D721Med (cell line): ENCODE measurements around the gene ANKRD66.

Experiments
- DNase-seq: peaks from one replicate; pipeline ENCODE4 v3.0.0; 2011; ENCODE audit warnings: low spot score; ENCODE audit not compliant: insufficient read length
- FAIRE-seq: peaks from 2 replicates; lab custom pipeline; 2011; peaks lifted over from hg19 to GRCh38; lab: Jason Lieb, UNC
- CTCF ChIP-seq: IDR thresholded peaks from 2 replicates; pipeline ENCODE4 v1.5.1; 2012; ENCODE audit warnings: mild to moderate bottlenecking, control low read depth; ENCODE audit not compliant: insufficient read depth; ENCODE audit errors: missing control alignments

Gene ANKRD66

GRCh38 chr6:46777476-46778346 is 31.0 kb downstream of the ANKRD66 start:
- FAIRE-seq (no peak), DNase-seq (no peak)
- no peak for TF ChIP-seq CTCF

- DNase-seq: peak; percentile 25
- no peak for FAIRE-seq
- peak; percentile 89 for TF ChIP-seq CTCF
Measured at GRCh38 chr6:46781478-46782378, 35.0 kb downstream of the ANKRD66 start.

DNA sequence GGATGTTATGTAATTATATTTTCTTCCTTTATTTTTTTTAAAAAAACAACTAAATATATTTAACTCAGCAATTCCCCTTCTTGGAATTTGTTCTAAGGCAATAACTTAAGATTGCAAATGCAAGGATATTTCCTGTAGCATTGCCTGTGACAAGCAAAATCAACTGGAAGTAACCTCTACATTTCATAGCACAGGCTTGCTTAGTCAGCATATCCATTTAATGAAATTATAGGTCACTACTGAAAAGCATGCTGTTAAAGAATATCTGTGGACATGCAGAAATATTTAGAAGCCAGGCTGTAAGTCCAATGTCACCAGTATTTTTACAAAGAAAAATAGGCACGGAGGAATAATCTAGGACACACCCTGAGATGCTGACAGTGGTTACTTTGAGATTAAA is 37.8 kb downstream of the ANKRD66 start:
- TF ChIP-seq CTCF: no peak
- DNase-seq (no peak), FAIRE-seq (no peak)

DNA sequence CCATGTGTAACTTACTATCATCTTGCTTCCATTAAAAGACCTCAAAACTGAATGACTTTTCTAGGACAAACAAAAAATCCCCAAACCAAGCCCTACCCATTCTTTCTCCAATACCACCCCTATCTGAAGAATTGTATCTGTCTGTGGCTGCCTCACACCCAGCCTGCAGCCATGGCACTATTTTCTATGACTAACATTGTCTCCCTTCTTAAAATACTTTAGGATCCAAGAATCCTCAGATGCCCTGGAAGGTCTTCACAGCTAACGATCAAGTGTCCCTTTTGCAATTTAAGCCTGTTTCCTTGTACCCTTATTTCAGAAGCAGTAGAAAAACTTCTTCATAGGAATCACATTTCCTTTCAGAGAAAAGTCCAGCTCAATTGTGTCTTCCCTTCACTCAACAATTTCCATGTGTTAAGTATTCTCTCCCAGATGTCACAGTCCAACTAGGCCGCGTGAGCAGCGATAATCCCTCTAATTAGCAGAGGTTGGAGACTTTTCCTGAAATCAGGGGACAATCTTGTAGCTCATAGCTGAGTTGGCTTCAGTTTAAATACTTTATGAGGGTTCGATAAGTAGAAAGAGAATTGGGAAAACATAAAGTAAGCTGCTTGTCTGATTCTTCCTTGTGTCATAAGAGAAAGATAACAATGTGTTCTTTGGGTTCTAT is 41.3 kb downstream of the ANKRD66 start:
- FAIRE-seq (no peak), DNase-seq (no peak)
- no peak for TF ChIP-seq CTCF

DNA sequence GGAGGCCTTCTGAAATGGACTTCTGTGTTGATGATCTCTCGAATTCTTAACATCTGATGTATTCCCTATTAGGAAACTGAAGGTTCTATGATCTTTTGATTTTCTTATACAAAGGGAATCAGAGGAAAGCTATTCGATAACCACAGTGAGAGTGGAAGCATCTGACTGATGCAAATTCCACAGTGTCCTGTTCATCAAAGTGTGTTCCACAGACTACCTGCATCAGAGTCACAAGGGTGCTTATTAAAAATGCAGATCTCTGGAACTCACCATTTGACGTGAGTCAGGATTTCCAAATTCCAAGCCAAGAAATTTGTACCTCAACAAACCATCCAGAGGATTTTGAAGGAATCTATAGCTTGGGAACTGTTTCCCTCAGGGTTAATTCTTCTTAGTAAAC is 42.1 kb downstream of the ANKRD66 start:
- no peak for TF ChIP-seq CTCF
- DNase-seq (no peak), FAIRE-seq (no peak)

GRCh38 chr6:46789434-46790354 is 43.0 kb downstream of the ANKRD66 start:
- TF ChIP-seq CTCF: no peak
- no peak for FAIRE-seq
- DNase-seq: no peak
